HG03354 (cell line): ENCODE results near the gene FSTL1.
"Not testable (repeated sequence)": the region's sequence is repeated elsewhere in the genome, so short reads cannot be mapped to it uniquely, and the experiment has no call there.

Experiments
- ATAC-seq: cut with Tn5 transposase; IDR thresholded peaks from one replicate; pipeline ENCODE4 v1.9.1; 2021; ENCODE audit warnings: mild to moderate bottlenecking; ENCODE audit not compliant: unreplicated experiment, poor library complexity, severe bottlenecking

The FSTL1 gene

DNA sequence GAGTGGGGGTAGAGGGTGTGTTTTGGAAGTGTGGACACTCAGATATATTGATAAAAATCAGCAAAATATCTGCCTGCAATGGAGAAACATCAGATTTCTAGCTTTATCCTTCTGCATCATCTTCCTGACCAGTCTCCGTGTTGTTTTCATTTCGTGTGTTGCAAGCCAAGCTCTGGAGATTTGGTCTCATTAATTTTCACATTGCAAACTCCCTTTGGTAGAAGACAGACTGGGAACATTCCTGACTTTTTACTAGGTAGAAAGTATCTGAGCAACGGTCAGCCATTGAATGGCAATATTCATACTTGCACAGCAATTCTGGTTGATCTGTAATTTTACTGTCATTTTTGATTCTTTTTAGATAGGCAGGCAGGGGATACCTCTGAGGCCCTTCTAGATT, 30.4 kb downstream of the FSTL1 start:
- no peak for ATAC-seq

DNA sequence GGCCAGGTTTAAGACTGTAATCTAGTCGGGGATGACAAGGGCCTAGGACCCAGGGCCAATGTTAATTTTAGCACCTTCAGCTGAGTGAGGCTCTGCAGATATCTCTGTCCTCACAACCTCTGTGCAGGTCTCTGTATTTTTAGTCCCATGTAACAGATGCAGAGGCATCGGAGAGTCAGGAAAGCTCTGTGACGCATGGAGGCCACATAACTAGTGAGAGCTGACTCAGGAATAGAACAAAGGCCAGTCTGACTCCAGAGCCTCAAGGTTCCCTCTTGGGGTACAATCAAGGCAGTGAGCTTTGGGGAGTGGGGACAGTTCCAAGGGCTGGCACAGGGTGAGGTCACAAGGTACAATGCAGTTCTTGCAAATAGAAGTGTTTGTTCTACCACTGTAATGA, 31.0 kb downstream of the FSTL1 start:
- ATAC-seq: no peak

DNA sequence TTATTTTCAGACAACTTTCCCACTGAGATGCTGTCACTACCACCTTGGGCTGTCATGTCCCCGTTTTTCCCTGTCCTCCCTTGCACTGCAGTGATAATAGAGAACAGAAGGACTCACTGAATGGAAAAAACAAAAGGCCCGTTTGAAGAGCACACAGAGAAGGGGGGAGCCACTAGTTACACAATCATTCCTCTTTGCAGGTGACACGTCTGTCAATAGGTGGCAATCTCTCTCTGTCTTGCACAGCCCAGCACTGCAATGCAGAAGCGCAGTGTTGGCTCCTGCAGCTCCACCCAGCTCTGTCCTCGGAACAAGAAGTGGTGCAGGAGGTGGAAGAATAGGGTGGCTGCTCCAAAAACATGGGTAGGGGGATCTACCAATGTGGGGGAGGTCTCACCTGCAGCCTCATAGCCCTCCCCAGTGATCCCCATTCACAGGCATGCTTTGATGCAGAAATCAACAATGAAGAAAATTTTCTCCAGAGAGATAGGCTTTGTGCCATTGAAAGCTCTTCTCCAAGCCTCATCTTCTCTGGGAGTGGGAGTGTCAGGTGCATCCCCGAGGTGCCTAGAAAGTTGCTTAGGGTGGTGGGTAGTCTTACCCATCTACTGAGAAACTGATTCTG, 31.8 kb downstream of the FSTL1 start:
- ATAC-seq: peak; percentile 65

DNA sequence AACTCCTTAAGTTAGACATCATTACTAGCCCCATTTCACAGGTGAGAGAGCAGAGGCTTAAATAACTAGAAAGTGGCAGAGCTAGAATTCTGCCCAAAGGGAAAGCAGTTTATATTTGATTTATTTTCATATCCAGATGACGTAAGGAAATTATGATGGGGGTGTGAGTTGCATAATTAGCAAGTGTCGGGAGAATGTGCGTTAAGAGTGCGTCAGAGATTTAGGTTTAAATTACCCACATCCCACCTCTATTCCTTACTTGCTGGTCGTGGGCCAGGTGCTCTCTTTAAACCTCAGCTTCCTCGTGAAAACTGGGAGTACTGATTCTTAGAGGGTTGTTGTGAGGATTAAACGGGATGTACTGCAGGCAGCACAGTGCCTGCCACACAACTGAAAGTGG, 32.3 kb downstream of the FSTL1 start:
- ATAC-seq: no peak

DNA sequence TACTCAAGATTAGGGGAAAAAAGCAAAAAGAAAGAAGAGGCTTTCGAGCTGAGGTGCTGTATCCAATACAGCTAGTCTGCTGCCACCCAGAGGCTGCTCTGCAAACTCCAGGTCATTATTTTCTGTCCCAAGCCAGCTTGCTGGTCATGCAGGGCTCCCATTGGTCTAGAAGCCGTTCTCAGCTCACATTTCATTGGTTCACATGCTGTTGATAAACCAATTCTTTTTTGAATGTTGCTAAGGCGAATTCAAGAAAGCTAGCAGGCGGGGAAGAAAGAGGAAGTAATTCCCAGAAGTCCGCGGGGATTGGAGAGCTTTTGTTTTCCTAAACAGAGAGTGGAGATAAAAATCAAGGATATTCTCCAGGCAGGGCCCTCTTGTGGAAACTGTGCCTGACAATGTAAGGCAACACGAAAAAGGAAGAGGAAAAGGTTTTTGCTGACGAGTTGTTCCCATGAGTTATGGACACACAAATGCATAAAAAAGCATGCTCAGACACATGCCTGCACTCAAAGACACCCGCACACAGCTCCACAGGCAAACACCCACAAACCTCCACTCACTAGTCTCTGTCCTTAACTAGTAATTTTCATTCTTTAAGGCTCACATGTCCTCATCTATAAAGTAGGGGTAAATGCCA, 33.4 kb downstream of the FSTL1 start:
- peak; percentile 99 for ATAC-seq

DNA sequence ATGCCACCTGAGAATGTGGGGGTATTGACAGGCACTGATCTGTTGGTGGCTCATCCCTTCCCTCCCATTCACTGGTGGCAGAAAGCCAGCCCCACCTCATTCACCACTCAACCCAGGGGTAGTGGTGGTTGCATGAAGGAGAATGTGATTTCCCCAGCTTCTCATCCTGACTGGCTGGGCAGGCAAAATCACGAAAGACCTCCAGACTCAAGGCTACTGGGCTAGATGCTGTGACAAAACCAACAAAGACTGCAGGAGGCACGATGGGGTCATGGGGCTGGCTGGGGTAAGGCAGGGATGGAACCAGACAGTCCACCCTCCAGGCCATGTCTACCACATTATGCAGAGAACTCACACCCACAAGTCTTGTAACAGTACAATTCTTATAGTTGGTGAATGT, 33.9 kb downstream of the FSTL1 start:
- ATAC-seq: peak; percentile 33

DNA sequence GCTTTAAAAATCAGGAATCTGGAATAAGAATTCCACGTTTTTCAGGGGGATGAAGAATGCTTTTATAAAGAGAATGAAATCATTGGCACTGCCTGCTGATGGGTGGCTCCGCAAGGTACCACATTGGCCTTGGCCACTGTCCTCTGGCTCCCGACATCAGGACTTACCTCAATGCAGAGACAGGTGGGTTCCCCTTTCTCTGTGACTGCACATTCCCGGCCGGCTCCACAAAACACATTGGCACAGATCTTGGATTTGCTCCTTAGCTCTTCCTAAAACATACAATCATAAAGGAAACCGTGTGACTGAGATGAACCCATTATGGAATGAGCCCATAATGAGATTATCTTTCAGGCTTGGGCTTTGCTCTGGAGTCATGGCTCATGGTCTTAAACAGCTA, 35.0 kb downstream of the FSTL1 start:
- ATAC-seq: no peak

DNA sequence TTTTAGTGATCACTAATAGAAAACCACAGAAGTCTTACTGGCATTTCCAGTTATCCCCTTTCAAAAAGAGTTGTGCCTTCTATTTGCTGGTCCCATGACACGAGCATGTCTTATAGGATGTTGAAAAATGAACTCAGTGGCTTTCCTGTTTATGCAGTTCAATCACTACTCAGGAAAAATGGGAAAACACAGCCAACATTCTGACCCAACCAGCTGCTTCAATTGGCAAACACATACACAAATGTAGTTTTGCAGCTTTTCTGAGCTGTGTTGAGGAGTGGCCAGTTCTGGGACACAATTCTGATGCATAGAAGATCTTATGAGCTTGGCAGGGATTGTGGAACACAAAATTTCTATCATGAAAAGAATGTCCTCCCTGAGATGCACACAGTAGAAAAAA, 40.3 kb downstream of the FSTL1 start:
- ATAC-seq: no peak

DNA sequence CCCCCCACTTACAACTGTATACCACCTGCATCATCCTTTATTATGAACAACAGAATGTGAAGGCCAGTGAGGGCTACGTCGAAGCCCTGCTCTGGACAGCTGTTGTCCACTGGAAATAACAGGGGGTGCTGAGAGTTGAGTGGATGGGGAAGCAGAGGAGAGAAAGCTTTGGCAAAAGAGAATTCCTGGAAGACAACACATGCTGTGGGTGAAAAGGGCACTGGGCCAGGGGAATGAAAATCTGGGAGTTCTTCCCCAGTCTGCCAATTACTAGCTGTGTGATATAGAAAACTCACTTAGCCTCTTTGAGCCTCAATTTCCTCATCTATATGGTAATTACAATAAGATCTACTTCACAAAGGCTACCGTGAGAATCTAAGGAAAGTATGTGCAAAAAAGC, 40.7 kb downstream of the FSTL1 start:
- ATAC-seq: no peak

DNA sequence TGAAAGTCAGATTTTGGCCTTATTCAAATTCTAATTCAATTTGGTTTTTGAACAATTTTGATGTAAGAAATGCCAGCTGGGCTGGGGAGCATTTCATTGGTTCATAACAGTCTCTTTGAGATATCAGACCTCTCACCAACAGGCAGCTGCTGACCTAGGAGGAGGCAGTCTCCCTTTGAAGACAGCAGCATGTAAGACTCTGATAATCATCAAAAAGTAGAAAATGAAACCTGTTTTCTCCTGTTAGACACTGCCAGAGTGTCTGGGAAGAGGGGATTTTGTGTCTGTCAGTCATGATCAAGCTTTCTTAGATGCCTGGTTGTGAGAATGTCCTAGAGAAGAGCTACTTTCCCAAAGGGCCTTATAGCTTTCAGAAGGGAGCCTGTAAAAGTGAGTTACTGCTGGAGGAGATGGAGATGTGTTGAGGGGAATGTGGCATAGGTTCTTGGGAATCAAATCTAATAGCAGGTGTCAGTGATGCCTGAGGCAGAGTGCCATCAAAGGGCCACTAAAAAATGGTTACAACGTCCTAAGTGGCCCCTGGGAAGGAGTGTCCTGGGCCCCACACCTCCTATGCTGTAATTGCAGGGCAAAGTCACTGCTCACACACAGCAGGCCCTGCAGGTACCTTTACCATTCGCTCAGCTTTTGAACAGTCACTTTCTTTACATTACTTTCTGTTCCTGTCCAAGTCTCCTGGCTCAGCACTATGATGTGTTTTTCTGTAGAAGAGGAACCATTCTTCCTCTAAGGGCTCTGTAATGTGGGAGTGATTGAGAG, 43.1 kb downstream of the FSTL1 start:
- ATAC-seq: no peak

- ATAC-seq: no peak
Measured at GRCh38 chr3:120404876-120405275, 45.9 kb downstream of the FSTL1 start.

GRCh38 chr3:120402257-120402656, 48.5 kb downstream of the FSTL1 start:
- no peak for ATAC-seq

- peak; percentile 96 for ATAC-seq
Measured at GRCh38 chr3:120399372-120399771, 51.4 kb downstream of the FSTL1 start.

- ATAC-seq: no peak
Measured at GRCh38 chr3:120396469-120396868, 54.3 kb downstream of the FSTL1 start.

GRCh38 chr3:120394347-120394746, 56.4 kb downstream of the FSTL1 start:
- ATAC-seq: no peak

GRCh38 chr3:120393761-120394160, 57.0 kb downstream of the FSTL1 start:
- no peak for ATAC-seq

- ATAC-seq: no peak
Measured at GRCh38 chr3:120393243-120393642, 57.5 kb downstream of the FSTL1 start.

DNA sequence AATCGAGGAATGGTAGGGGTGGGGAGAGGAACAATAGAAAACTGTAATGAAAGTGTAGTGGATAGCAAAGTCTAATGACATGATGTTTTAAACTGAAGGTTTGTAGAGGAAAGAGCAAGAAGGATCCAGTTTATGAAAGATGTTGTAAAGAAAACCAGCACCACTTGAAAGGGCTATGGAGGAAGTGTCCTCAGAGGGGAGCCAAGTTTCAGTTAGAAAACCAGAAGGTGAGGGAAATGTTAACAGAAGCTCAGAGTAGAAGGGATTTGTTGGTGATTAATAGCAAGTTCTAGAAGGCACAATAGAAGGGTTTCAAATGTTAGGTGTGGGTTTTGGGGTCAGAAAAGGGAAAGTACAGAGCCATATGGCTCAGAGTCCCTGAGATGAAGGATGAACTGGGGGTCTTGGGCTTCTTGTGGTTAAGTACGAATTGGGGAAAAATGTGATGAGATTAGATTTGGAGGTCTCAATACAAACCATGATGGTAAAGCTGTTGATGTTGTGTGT, 67.8 kb downstream of the FSTL1 start:
- ATAC-seq: no peak

DNA sequence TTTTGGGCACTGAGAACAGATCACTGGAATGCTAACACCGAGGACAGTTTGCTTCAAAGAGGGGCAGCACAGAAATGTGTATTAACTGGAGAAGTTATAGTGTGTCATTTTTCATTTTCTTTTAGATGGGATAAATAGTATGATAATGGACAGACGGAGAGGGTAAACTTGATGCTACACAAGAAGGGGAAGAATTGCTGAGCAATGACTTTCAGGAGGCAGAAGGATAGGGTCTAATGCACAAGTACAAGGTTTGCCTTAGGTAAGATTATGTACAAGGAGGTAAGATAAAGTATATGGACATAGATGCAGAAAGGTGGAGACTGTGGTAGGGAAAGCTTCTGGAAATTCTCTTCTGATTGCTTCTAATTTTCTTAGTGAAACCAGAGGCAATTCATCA, 69.3 kb downstream of the FSTL1 start:
- ATAC-seq: no peak

DNA sequence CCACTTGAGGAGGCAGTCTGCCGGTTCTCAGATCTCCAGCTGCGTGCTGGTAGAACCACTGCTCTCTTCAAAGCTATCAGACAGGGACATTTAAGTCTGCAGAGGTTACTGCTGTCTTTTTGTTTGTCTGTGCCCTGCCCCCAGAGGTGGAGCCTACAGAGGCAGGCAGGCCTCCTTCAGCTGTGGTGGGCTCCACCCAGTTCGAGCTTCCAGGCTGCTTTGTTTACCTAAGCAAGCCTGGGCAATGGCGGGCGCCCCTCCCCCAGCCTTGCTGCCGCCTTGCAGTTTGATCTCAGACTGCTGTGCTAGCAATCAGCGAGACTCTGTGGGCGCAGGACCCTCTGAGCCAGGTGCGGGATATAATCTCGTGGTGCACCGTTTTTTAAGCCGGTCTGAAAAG, 72.8 kb downstream of the FSTL1 start:
- not testable (repeated sequence) for ATAC-seq

- ATAC-seq: peak; percentile 68
Measured at GRCh38 chr3:120370463-120370862, 80.3 kb downstream of the FSTL1 start.
